GM19351 (cell line): ENCODE results near the gene SEL1L3.

Source experiments
- ATAC-seq: cut with Tn5 transposase; IDR thresholded peaks from one replicate; pipeline ENCODE4 v1.9.1; 2021; ENCODE audit warnings: mild to moderate bottlenecking, moderate library complexity; ENCODE audit not compliant: unreplicated experiment

The SEL1L3 gene

GRCh38 chr4:25821267-25821666 lies 41.5 kb downstream of the SEL1L3 start:
- ATAC-seq: no peak

- no peak for ATAC-seq
Observed at GRCh38 chr4:25818876-25819275, 43.9 kb downstream of the SEL1L3 start.

- ATAC-seq: no peak
Observed at GRCh38 chr4:25818371-25818871, 44.4 kb downstream of the SEL1L3 start.

- ATAC-seq: no peak
Observed at GRCh38 chr4:25817059-25817681, 45.6 kb downstream of the SEL1L3 start.

- ATAC-seq: no peak
Observed at GRCh38 chr4:25816591-25817058, 46.2 kb downstream of the SEL1L3 start.

GRCh38 chr4:25815586-25815985 lies 47.2 kb downstream of the SEL1L3 start:
- ATAC-seq: no peak

- no peak for ATAC-seq
Observed at GRCh38 chr4:25814301-25815136, 48.3 kb downstream of the SEL1L3 start.

GRCh38 chr4:25813448-25814106 lies 49.2 kb downstream of the SEL1L3 start:
- ATAC-seq: no peak

GRCh38 chr4:25811841-25812240 lies 50.9 kb downstream of the SEL1L3 start:
- ATAC-seq: no peak

GRCh38 chr4:25811374-25811690 lies 51.5 kb downstream of the SEL1L3 start:
- no peak for ATAC-seq

- ATAC-seq: no peak
Observed at GRCh38 chr4:25810461-25811373, 52.1 kb downstream of the SEL1L3 start.

GRCh38 chr4:25809996-25810395 lies 52.8 kb downstream of the SEL1L3 start:
- ATAC-seq: no peak

- ATAC-seq: no peak
Observed at GRCh38 chr4:25807102-25807728, 55.6 kb downstream of the SEL1L3 start.

- ATAC-seq: no peak
Observed at GRCh38 chr4:25805255-25805860, 57.4 kb downstream of the SEL1L3 start.

GRCh38 chr4:25803720-25804225 lies 59.0 kb downstream of the SEL1L3 start:
- no peak for ATAC-seq

GRCh38 chr4:25801594-25801993 lies 61.2 kb downstream of the SEL1L3 start:
- ATAC-seq: no peak

- ATAC-seq: no peak
Observed at GRCh38 chr4:25800245-25800644, 62.5 kb downstream of the SEL1L3 start.

GRCh38 chr4:25799522-25799921 lies 63.3 kb downstream of the SEL1L3 start:
- no peak for ATAC-seq

- ATAC-seq: no peak
Observed at GRCh38 chr4:25797136-25797535, 65.7 kb downstream of the SEL1L3 start.
